Posterior vena cava (tissue), 2 donors: Measurements from ENCODE around the gene GIMAP6. TPM values are rescaled to one million over a fixed set of nuclear protein-coding genes. Genes with fewer than 3 reads are reported as not detected.
"Not testable (repeated sequence)": the region's sequence is repeated elsewhere in the genome, so short reads cannot be mapped to it uniquely, and the experiment has no call there.

Experiments
- DNase-seq: peaks from one replicate; pipeline ENCODE4 v3.0.0-alpha.2; 2020; ENCODE audit warnings: low spot score
- intact Hi-C, 2 donors: fragments of 100-400 bp; cut with DNase I; formaldehyde crosslinking; loops; one replicate each; pipeline versions ENCODE4 v1.14.1 to v1.14.2; 2022 to 2023
- long read RNA-seq, 2 donors: library from polyadenylated mRNA; unstranded; transcript quantifications; one replicate each; pipeline ENCODE4 v2.0.0, GENCODE V29; 2020 to 2021
- total RNA-seq, 2 donors: library from RNA; stranded (reverse); fragmentation: NEBNext Ultra II Directional; extraction: Animal tissue kit (Norgen Biotek cat#: 25700); gene quantifications; one replicate each; pipeline ENCODE4 v1.2.1, GENCODE V29; 2021
- donor health status: DM: yes; HTN: yes; CAD: no.
- donor health status: DM: yes; HTN: yes; CAD: no.

The GIMAP6 gene
- total RNA-seq: 10 to 100 TPM; 24.5 to 33.3 TPM
- long read RNA-seq, donor 1, transcript GIMAP6-201 (3 exons, 3,440 nt): major isoform, 9 of 18 reads
- long read RNA-seq, donor 1, partial matches to known transcripts: 0 of 18 reads
- long read RNA-seq, donor 1, other reads (novel, unspliced or antisense): 7 of 18 reads
- long read RNA-seq, donor 2, transcript GIMAP6-201 (3 exons, 3,440 nt): minor isoform, 6 of 32 reads
- long read RNA-seq, donor 2, transcript GIMAP6-202 (3 exons, 876 nt): major isoform, 8 of 32 reads
- long read RNA-seq, donor 2, partial matches to known transcripts: 0 of 32 reads
- long read RNA-seq, donor 2, other reads (novel, unspliced or antisense): 18 of 32 reads

- intact Hi-C loops: no loop called here
- DNase-seq: no peak
These were observed at the start of gene GIMAP6 for GRCh38 chr7:150631866-150632864. TSS of gene GIMAP6 (minus strand) at chr7:150632385. CDS start at chr7:150630142, 2,243 bp downstream.

GRCh38 chr7:150680364-150680763 lies 48.2 kb upstream of the GIMAP6 start:
- DNase-seq, intact Hi-C loops: not testable (repeated sequence)

- DNase-seq, intact Hi-C loops: not testable (repeated sequence)
These were observed 46.4 kb upstream of the GIMAP6 start for GRCh38 chr7:150678601-150679000.

GRCh38 chr7:150676854-150677253 lies 44.7 kb upstream of the GIMAP6 start:
- DNase-seq, intact Hi-C loops: not testable (repeated sequence)

GRCh38 chr7:150676276-150676675 lies 44.1 kb upstream of the GIMAP6 start:
- intact Hi-C loops: not testable (repeated sequence)

GRCh38 chr7:150675714-150676113 lies 43.5 kb upstream of the GIMAP6 start:
- no peak for DNase-seq
- intact Hi-C loops: no loop called here

More at GRCh38 chr7:150676276-150676675, 44.1 kb upstream of the GIMAP6 start:
- DNase-seq: not testable (repeated sequence)

GRCh38 chr7:150671798-150672585 lies 39.8 kb upstream of the GIMAP6 start:
- DNase-seq, intact Hi-C loops: not testable (repeated sequence)

- intact Hi-C loops: no loop called here
- no peak for DNase-seq
These were observed 36.8 kb upstream of the GIMAP6 start for GRCh38 chr7:150668977-150669376.

- intact Hi-C loops: no loop called here
- no peak for DNase-seq
These were observed 36.3 kb upstream of the GIMAP6 start for GRCh38 chr7:150668472-150668911.

GRCh38 chr7:150666412-150666811 lies 34.2 kb upstream of the GIMAP6 start:
- DNase-seq: no peak
- intact Hi-C loops: no loop called here

- DNase-seq: no peak
- intact Hi-C loops: no loop called here
These were observed 33.7 kb upstream of the GIMAP6 start for GRCh38 chr7:150665896-150666295.

- intact Hi-C loops: no loop called here
- no peak for DNase-seq
These were observed 33.0 kb upstream of the GIMAP6 start for GRCh38 chr7:150665089-150665748.

- no peak for DNase-seq
- intact Hi-C loops: no loop called here
These were observed 31.8 kb upstream of the GIMAP6 start for GRCh38 chr7:150663802-150664494.

GRCh38 chr7:150662821-150663220 lies 30.6 kb upstream of the GIMAP6 start:
- DNase-seq, intact Hi-C loops: not testable (repeated sequence)

- intact Hi-C loops: no loop called here
- no peak for DNase-seq
These were observed 28.9 kb upstream of the GIMAP6 start for GRCh38 chr7:150660939-150661613.

- DNase-seq: no peak
- intact Hi-C loops: no loop called here
These were observed 25.3 kb upstream of the GIMAP6 start for GRCh38 chr7:150657526-150657925.

- intact Hi-C loops: no loop called here
- no peak for DNase-seq
These were observed 23.9 kb upstream of the GIMAP6 start for GRCh38 chr7:150656047-150656446.

GRCh38 chr7:150654692-150655091 lies 22.5 kb upstream of the GIMAP6 start:
- intact Hi-C loops: no loop called here
- no peak for DNase-seq
